Activated B cell treated with CpG ODN at 0.5 μM for 24 hours (primary cell): Measurements from ENCODE around the gene MYOZ3. TPM values are rescaled to one million over a fixed set of nuclear protein-coding genes. Genes with fewer than 3 reads are reported as not detected.

ENCODE experiments used
- ATAC-seq: fragments of 200-7000 bp; cut with Tn5 transposase; one replicate; pipeline ENCODE4 v1.10.0; 2021; ENCODE audit warnings: low read depth, mild to moderate bottlenecking, moderate library complexity
- CTCF ChIA-PET: fragments of 350-600 bp; sonication (Branson Sonifier 250); formaldehyde crosslinking; loops from one replicate; lab custom pipeline; 2021; ENCODE audit warnings: antibody characterized with exemption; lab: Charles Lee
- POLR2A ChIA-PET: fragments of 350-600 bp; sonication (Branson Sonifier 250); formaldehyde crosslinking; loops from one replicate; lab custom pipeline; 2021; ENCODE audit warnings: antibody characterized with exemption; lab: Charles Lee
- DNase-seq: peaks from one replicate; pipeline ENCODE4 v3.0.0; 2022
- H3K27ac Mint-ChIP-seq: one replicate; pipeline ENCODE4 v1.8.0; 2020; ENCODE audit warnings: mixed read lengths
- H3K27me3 Mint-ChIP-seq: one replicate; pipeline ENCODE4 v1.8.0; 2021; ENCODE audit warnings: mixed read lengths
- H3K36me3 Mint-ChIP-seq: one replicate; pipeline ENCODE4 v1.8.0; 2021; ENCODE audit warnings: low read depth, mixed read lengths
- H3K4me1 Mint-ChIP-seq: one replicate; pipeline ENCODE4 v1.8.0; 2021; ENCODE audit warnings: mixed read lengths
- H3K4me3 Mint-ChIP-seq: one replicate; pipeline ENCODE4 v1.8.0; 2020; ENCODE audit warnings: mild to moderate bottlenecking, mixed read lengths
- H3K9me3 Mint-ChIP-seq: one replicate; pipeline ENCODE4 v1.8.0; 2020; ENCODE audit warnings: mixed read lengths
- intact Hi-C: fragments of 100-400 bp; cut with micrococcal nuclease; formaldehyde crosslinking; loops from one replicate; pipeline ENCODE4 v1.15.1; 2024
- total RNA-seq: library from RNA; stranded (reverse); gene quantifications from 2 replicates; pipeline ENCODE4 v1.2.3, GENCODE V29; 2022
- TF ChIP-seq, protein P1 (sequence below): fragments of 200-600 bp; IDR thresholded peaks from one replicate; pipeline ENCODE4 v1.8.0; 2022; ENCODE audit warnings: antibody characterized with exemption, mild to moderate bottlenecking

Gene MYOZ3
- total RNA-seq, 1 donor from 2014 or later, result 0.18 TPM

DNA sequence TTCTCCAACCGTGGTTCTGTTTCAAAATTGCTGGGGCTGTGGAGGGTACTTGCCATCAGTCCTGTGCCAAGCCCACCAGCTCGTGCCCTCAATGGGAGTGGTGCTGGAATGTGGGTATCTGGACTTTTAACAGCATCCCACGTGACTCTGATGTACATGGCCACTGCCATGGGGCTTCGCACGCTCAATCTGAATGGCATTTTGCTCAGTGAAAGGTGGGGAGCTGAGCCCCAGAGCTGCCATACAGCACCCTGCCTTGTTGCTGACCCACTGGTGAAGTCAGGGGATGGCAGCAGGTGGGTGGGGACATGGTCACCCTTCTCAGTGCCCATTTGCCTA lies 37.2 kb upstream of the MYOZ3 start:
- no peak for DNase-seq
- no peak for ATAC-seq
- ChIA-PET CTCF (no interaction called here), POLR2A (interaction anchor here (1.0 kb wide), 1 partner anchor 225 kb away, joined by 4 read pairs; no protein-coding TSS in a partner anchor)
- TF ChIP-seq, protein P1, sequence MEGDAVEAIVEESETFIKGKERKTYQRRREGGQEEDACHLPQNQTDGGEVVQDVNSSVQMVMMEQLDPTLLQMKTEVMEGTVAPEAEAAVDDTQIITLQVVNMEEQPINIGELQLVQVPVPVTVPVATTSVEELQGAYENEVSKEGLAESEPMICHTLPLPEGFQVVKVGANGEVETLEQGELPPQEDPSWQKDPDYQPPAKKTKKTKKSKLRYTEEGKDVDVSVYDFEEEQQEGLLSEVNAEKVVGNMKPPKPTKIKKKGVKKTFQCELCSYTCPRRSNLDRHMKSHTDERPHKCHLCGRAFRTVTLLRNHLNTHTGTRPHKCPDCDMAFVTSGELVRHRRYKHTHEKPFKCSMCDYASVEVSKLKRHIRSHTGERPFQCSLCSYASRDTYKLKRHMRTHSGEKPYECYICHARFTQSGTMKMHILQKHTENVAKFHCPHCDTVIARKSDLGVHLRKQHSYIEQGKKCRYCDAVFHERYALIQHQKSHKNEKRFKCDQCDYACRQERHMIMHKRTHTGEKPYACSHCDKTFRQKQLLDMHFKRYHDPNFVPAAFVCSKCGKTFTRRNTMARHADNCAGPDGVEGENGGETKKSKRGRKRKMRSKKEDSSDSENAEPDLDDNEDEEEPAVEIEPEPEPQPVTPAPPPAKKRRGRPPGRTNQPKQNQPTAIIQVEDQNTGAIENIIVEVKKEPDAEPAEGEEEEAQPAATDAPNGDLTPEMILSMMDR, result no peak
- H3K9me3 Mint-ChIP-seq, result no peaks in the 10 kb centered on the region
- peak overlapping the region; percentile 89 for H3K4me3 Mint-ChIP-seq
- peaks cover 51% of the 10 kb centered on the region for H3K4me1 Mint-ChIP-seq
- H3K27ac Mint-ChIP-seq, result peak overlapping the region; percentile 76
- no peaks in the 10 kb centered on the region for H3K27me3 Mint-ChIP-seq
- intact Hi-C loops, result loop anchor here (2.0 to 10.0 kb wide), 2 partner anchors 623 to 631 kb away; partner anchors contain the start of genes GM2A, HMGXB3 and TIGD6
- H3K36me3 Mint-ChIP-seq, result peaks cover 7% of the 10 kb centered on the region

DNA sequence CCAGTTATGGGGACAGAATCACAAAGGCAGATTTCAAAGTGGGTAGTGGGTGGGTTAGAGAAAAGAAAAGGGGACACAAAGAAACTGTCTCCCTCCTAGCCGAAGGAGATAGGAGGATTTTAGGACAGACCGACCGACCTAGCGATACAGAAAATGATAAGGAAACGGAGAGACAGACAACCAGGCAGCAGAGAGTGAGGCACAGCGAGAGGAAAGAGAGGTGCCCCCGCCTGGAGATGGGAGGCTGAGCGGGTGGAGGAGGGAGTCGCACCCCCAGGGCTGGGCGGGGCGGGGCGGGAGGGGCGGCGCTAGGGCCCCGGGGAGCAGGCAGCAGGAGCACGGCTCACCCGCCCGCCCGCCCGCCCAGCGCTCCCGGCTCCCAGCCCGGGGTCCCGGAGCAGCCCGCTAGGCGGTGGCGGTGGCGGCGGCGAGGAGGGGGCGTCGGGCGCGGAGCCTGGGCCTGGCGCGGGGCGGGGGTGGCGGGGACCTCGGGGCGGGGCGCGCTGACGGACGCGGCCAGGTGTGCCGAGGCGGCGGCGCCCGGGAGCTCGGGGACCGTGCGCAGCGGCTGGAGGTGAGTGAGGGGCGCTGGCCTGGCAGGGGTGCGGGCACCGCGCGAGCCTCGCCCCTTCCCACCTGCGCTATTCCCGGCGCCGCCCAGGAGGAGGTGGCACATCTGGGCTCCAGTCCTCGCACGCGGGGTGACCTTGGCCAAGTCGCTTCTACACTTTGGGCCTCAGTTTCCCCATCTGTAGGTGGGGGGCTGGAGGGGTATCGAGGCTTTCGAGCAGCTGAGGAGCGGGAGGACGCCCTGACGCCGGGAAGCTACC lies 36.5 kb upstream of the MYOZ3 start:
- Mint-ChIP-seq H3K27me3 (no peaks in the 10 kb centered on the region), H3K36me3 (peaks cover 11% of the 10 kb centered on the region), H3K4me1 (peaks cover 57% of the 10 kb centered on the region), H3K9me3 (no peaks in the 10 kb centered on the region), H3K4me3 (peak overlapping the region; percentile 94), H3K27ac (peak overlapping the region; percentile 76)
- intact Hi-C loops, result loop anchor here (2.0 to 10.0 kb wide), 5 partner anchors 137 to 792 kb away; partner anchors contain the start of genes GM2A, HMGXB3 and TIGD6
- TF ChIP-seq, protein P1, result no peak
- ChIA-PET CTCF (no interaction called here), POLR2A (interaction anchor here (0.6 to 1.0 kb wide), 2 partner anchors 185 to 226 kb away, joined by 4 read pairs; no protein-coding TSS in a partner anchor)
- ATAC-seq, result peak; percentile 23
- peak; percentile 44 for DNase-seq

DNA sequence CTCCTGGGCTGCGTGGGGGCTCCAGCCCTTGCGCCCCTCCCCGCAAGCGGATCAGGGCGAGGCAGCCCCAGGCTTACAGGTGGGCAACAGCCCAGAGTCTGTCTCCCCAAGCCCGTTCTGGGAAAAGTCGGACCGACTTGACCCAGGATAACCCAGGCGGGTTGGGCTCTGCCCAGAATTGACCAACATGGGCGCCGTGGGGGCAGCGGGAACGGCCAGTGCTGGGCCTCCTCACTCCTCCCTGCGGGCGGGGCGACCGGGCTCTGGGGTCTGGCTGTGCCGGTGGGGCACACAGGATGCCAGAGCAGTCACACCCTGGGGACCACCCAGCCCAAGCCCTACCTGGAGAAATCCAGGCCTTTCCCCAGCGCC lies 35.9 kb upstream of the MYOZ3 start:
- ChIA-PET CTCF (no interaction called here), POLR2A (interaction anchor here (0.9 to 2.8 kb wide), 5 partner anchors 32 to 226 kb away, joined by 3 to 12 read pairs (median 10); partner anchors contain the start of genes RBM22 and RPS14)
- TF ChIP-seq, protein P1, result no peak
- H3K27me3 Mint-ChIP-seq, result no peaks in the 10 kb centered on the region
- no peak for DNase-seq
- peaks cover 12% of the 10 kb centered on the region for H3K36me3 Mint-ChIP-seq
- no peaks in the 10 kb centered on the region for H3K9me3 Mint-ChIP-seq
- intact Hi-C loops, result loop anchor here (2.0 to 10.0 kb wide), 5 partner anchors 138 to 793 kb away; partner anchors contain the start of genes GM2A, HMGXB3 and TIGD6
- peaks cover 57% of the 10 kb centered on the region for H3K4me1 Mint-ChIP-seq
- H3K27ac Mint-ChIP-seq, result no peak overlapping the region
- no peak for ATAC-seq
- peak overlapping the region; percentile 94 for H3K4me3 Mint-ChIP-seq

DNA sequence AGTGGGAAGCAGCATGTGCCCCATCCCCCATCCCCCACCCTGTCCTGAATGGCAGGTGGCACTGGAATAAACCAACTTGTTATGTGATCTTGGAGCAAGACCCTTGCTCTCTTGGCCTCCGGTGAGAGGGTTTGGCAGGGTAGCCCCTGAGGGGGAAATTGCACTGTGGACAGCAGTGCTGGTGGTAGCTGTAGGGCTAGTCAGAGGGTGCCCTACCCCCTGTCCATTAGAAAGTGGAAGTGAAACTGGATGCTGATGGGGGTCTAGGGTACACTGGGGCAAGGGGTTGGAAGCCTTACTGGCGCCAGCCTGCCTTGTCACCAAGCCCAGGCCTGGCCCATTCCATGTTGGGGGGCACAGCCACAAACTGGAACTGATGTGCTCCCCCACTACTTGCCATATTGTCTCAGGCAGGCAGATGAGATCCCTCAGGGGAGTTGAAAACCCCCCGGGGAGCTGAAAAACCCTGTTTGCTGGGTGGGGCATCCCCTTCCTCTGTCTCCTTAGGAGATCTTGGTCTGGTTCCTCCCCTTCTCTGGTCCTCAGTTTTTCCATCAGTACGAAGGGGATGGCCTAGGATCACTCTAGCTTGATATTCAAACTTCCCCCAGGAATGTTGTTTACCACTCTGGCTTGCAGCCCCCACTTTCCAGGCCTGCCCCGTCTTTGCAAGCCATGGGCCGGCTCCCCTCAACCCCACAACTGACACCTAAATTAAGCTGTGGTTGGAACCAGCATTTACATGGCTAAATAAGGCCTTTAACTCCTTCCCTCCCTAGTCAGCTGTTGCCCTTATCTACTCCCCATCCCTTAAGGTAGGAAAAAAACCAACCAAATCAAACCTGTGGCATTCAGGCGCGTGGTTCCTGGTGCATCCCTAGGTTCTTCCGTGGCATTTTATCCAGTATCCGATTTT lies 35.0 kb upstream of the MYOZ3 start:
- peak overlapping the region; percentile 91 for H3K27ac Mint-ChIP-seq
- H3K4me1 Mint-ChIP-seq, result peaks cover 57% of the 10 kb centered on the region
- intact Hi-C loops, result loop anchor here (1.0 to 10.0 kb wide), 10 partner anchors 10 to 794 kb away; partner anchors contain the start of genes GM2A, HMGXB3, RBM22 and TCOF1

More for the DNA sequence above, 35.0 kb upstream of the MYOZ3 start:
- Mint-ChIP-seq H3K27me3 (no peaks in the 10 kb centered on the region), H3K36me3 (peaks cover 12% of the 10 kb centered on the region), H3K4me3 (peak overlapping the region; percentile 94), H3K9me3 (no peaks in the 10 kb centered on the region)
- DNase-seq, result peak; percentile 74
- POLR2A ChIA-PET, result interaction anchor here (0.6 to 2.8 kb wide), 16 partner anchors 12 to 1133 kb away, joined by 3 to 12 read pairs (median 4); partner anchors contain the start of genes ATOX1, CD74, DCTN4 and GM2A
- CTCF ChIA-PET, result interaction anchor here (0.6 to 1.8 kb wide), 4 partner anchors 30 to 774 kb away, joined by 3 to 9 read pairs (median 4); no protein-coding TSS in a partner anchor
- peak; percentile 81 for ATAC-seq
- TF ChIP-seq, protein P1, result no peak
